ENCODE results near the gene PTPRG. TPM values are rescaled to one million over a fixed set of nuclear protein-coding genes. Genes with fewer than 3 reads are reported as not detected.

PTPRG gene
- polyA plus RNA-seq, 1 donor (not counting 4 experiments of a cell fraction or from before 2014, with no cell fraction given): 12.1 TPM

GRCh38 chr3:61788623-61789507 lies 227.5 kb downstream of the PTPRG start:
- FAIRE-seq: no peak
- Histone ChIP-seq H3K79me2 (ENCODE audit: control insufficient read depth, insufficient read depth, low read length) (no peaks in the 10 kb centered on the region), H3K27ac (ENCODE audit: control insufficient read depth, insufficient read depth, low read length) (no peak overlapping the region), H3K9me1 (ENCODE audit: control insufficient read depth, extremely low read depth, insufficient read depth, low read length) (no peaks in the 10 kb centered on the region), H2AFZ (ENCODE audit: control insufficient read depth, low read length) (no peak overlapping the region), H3K4me2 (ENCODE audit: control insufficient read depth, extremely low read depth, insufficient read depth, low read depth, low read length) (no peak overlapping the region), H3K9me3 (ENCODE audit: control insufficient read depth, low read depth, low read length) (no peaks in the 10 kb centered on the region), H3K4me3 (ENCODE audit: control insufficient read depth in 2 of 3, extremely low read depth in 1 of 3, insufficient read depth in 2 of 3, low read depth in 1 of 3, low read length in 3 of 3) (no peak overlapping the region), H3K9ac (ENCODE audit: control insufficient read depth, extremely low read depth, insufficient read depth, low read length) (no peak overlapping the region), H3K36me3 (ENCODE audit: control insufficient read depth in 2 of 2, extremely low read depth in 1 of 2, insufficient read depth in 2 of 2, low read length in 2 of 2) (no peaks in the 10 kb centered on the region), H3K27me3 (ENCODE audit: control insufficient read depth, extremely low read depth, insufficient read depth, low read length) (no peaks in the 10 kb centered on the region), H3K4me1 (ENCODE audit: control insufficient read depth, extremely low read depth, insufficient read depth, low read length) (no peaks in the 10 kb centered on the region), H4K20me1 (ENCODE audit: control insufficient read depth, extremely low read depth, insufficient read depth, low read length) (peaks cover under 1% of the 10 kb centered on the region)
- DNase-seq (ENCODE audit: low read depth, low spot score): no peak
- TF ChIP-seq EZH2 (IDR thresholded peaks at IDR 0.05; ENCODE audit: low read length) (no peak), CTCF (optimal IDR thresholded peaks at IDR 0.05 in 1 of 3, IDR thresholded peaks at IDR 0.05 in 1 of 3, conservative IDR thresholded peaks at IDR 0.05 in 1 of 3; ENCODE audit: extremely low read depth in 1 of 3, insufficient read depth in 2 of 3, low read length in 3 of 3) (no peak)
- dilution Hi-C loops (cut with MboI; ENCODE audit: extremely low pct_ligation_motif_present, low sequenced_read_pairs): no loop called here

GRCh38 chr3:61789861-61790260 lies 228.5 kb downstream of the PTPRG start:
- Histone ChIP-seq H3K9me1 (ENCODE audit: control insufficient read depth, extremely low read depth, insufficient read depth, low read length) (no peaks in the 10 kb centered on the region), H3K9ac (ENCODE audit: control insufficient read depth, extremely low read depth, insufficient read depth, low read length) (no peak overlapping the region), H3K79me2 (ENCODE audit: control insufficient read depth, insufficient read depth, low read length) (no peaks in the 10 kb centered on the region), H3K9me3 (ENCODE audit: control insufficient read depth, low read depth, low read length) (no peaks in the 10 kb centered on the region), H3K4me1 (ENCODE audit: control insufficient read depth, extremely low read depth, insufficient read depth, low read length) (no peaks in the 10 kb centered on the region), H2AFZ (ENCODE audit: control insufficient read depth, low read length) (no peak overlapping the region), H3K36me3 (ENCODE audit: control insufficient read depth in 2 of 2, extremely low read depth in 1 of 2, insufficient read depth in 2 of 2, low read length in 2 of 2) (no peaks in the 10 kb centered on the region), H3K27ac (ENCODE audit: control insufficient read depth, insufficient read depth, low read length) (no peak overlapping the region), H3K27me3 (ENCODE audit: control insufficient read depth, extremely low read depth, insufficient read depth, low read length) (no peaks in the 10 kb centered on the region), H4K20me1 (ENCODE audit: control insufficient read depth, extremely low read depth, insufficient read depth, low read length) (no peaks in the 10 kb centered on the region), H3K4me2 (ENCODE audit: control insufficient read depth, extremely low read depth, insufficient read depth, low read depth, low read length) (no peak overlapping the region), H3K4me3 (ENCODE audit: control insufficient read depth in 2 of 3, extremely low read depth in 1 of 3, insufficient read depth in 2 of 3, low read depth in 1 of 3, low read length in 3 of 3) (no peak overlapping the region)
- no peak for TF ChIP-seq EZH2 (IDR thresholded peaks at IDR 0.05; ENCODE audit: low read length)
- no peak for TF ChIP-seq CTCF (optimal IDR thresholded peaks at IDR 0.05 in 1 of 3, IDR thresholded peaks at IDR 0.05 in 1 of 3, conservative IDR thresholded peaks at IDR 0.05 in 1 of 3; ENCODE audit: extremely low read depth in 1 of 3, insufficient read depth in 2 of 3, low read length in 3 of 3)
- DNase-seq (ENCODE audit: low read depth, low spot score) (no peak), FAIRE-seq (no peak)
- dilution Hi-C loops (cut with MboI; ENCODE audit: extremely low pct_ligation_motif_present, low sequenced_read_pairs): no loop called here

All from keratinocyte (primary cell).